Uterus (tissue), 2 donors: ENCODE results near the gene MAP2K7.

ENCODE experiments used
- POLR2A ChIP-seq, 2 donors: fragments of 450-650 bp; IDR thresholded peaks; one replicate each; pipeline ENCODE4 v1.6.1; 2016; ENCODE audit warnings: antibody characterized with exemption in 2 of 2, mild to moderate bottlenecking in 1 of 2, moderate library complexity in 1 of 2
- TF ChIP-seq, protein P1 (sequence below), 4 experiments: fragments of 200-600 bp in 2 of 4; fragments of 450-650 bp in 2 of 4; sonication (generic) in 2 of 4; IDR thresholded peaks; one replicate each; pipeline ENCODE4 v1.5.1; 2016 to 2019; ENCODE audit warnings: antibody characterized with exemption in 4 of 4, mild to moderate bottlenecking in 2 of 4, moderate library complexity in 1 of 4

DNA sequence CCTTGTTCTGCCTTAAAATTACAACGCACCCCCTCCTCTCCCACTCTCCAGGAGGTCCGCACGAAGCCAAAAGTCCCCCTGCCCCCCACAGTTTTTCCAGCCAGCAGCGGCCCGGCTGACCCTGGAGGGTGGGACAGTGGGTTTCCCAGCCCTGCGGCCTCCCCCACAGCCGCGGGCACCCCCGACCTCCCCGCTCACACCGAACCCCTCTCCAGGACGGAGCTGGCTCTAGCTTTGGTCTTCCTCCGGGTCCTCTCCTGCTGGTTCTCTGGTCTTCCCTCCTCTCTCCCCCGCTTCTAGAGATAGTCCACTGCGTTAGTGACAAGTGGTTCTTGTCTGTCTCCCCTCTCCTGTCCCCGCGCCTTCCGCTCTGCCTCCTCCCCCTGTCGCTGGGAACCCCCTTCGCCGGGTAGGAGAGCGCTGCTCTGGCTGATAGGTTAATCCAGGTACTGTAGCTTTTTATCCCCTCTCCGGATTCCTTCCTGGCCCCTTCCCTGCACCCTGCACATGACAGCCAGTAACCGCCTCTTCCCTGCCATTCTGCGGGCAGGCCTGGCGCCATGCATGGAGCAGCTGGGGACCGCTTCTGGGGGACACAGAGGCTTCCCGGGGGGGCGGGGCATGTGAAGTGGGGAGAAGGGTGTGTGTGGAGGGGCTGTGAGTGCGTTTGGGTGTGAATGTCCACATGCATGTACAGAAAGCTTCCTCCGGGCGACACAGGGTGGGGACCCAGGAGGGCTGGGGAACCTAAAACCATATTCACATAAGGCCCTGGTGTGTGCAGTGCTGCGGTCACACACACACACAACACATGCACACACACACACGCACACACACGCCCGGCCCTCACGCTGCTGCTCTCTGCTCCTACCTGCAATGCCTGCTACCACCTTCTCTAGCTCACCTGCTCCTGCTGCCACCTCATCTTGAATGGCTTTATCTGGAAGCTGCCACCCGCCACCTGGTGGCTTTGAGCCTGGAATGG, 46.7 kb upstream of the MAP2K7 start:
- TF ChIP-seq, protein P1, sequence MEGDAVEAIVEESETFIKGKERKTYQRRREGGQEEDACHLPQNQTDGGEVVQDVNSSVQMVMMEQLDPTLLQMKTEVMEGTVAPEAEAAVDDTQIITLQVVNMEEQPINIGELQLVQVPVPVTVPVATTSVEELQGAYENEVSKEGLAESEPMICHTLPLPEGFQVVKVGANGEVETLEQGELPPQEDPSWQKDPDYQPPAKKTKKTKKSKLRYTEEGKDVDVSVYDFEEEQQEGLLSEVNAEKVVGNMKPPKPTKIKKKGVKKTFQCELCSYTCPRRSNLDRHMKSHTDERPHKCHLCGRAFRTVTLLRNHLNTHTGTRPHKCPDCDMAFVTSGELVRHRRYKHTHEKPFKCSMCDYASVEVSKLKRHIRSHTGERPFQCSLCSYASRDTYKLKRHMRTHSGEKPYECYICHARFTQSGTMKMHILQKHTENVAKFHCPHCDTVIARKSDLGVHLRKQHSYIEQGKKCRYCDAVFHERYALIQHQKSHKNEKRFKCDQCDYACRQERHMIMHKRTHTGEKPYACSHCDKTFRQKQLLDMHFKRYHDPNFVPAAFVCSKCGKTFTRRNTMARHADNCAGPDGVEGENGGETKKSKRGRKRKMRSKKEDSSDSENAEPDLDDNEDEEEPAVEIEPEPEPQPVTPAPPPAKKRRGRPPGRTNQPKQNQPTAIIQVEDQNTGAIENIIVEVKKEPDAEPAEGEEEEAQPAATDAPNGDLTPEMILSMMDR (IDR thresholded peaks at IDR 0.05): no peak
- TF ChIP-seq POLR2A (IDR thresholded peaks at IDR 0.05): no peak
